LHCN-M2 (cell line): ENCODE data around the gene TMED8. TPM values are rescaled to one million over a fixed set of nuclear protein-coding genes. Genes with fewer than 3 reads are reported as not detected.
"Not testable (repeated sequence)": the region's sequence is repeated elsewhere in the genome, so short reads cannot be mapped to it uniquely, and the experiment has no call there.

ENCODE experiments used
- DNase-seq: peaks from one replicate; pipeline ENCODE4 v3.0.0-alpha.2; 2012; ENCODE audit warnings: low read depth
- total RNA-seq: library from RNA; depleted of rRNA; stranded (reverse); fragments of >200 nt; gene quantifications from 2 replicates; pipeline ENCODE4 v1.2.3, GENCODE V29; 2014

The TMED8 gene
- total RNA-seq, 1 experiment from 2014 or later, result 12.9 TPM

DNA sequence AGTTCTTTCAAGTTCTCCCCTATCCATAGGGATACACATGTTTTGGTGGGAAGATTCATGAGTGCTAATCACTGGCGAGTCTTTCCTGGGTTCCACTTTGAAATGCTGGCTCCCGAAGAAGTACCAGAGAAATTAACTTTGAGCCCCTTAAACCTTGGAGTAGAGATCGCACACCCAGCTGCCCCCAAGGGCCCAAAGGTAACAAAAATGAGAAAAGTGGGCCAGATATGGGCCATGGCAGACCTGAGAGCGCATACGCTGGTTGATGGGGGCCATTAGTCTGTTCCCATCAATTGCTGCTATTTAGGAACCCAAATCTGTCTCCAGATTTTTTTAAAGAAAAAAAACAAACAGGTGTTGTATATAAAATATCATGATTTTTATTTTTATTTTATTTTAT lies 53.9 kb downstream of the TMED8 start:
- DNase-seq, result no peak

DNA sequence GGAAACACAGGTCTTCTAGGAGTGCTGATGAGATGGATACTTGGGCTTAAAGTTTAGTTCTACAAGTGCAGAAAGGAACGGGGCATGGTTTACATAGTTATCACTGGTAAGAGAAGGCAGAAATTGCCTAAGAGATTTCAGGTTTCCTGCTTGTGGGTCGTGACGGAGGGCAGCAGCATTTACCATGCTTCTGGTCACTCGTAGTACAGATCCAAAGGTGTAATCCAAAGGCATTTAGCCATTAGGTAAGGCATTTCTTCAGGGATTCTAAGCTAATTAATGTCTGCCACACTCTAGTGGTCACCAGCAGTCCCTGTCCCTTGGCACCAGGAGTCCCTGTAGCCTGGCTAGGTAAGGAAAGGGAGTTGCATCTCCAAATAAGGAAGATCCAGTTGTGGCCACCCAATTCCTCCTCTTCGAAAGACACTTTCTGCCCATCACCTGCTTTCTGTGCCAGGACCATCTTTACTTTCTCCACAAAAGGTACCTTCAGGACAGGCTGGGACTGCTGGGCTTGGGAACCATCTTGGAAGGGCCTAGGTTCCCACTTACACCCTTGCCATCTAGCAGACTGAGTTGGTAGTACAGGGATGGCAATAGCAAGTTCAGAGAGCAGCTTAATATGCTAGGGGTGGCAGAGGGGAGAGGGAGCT lies 54.5 kb downstream of the TMED8 start:
- DNase-seq, result no peak

DNA sequence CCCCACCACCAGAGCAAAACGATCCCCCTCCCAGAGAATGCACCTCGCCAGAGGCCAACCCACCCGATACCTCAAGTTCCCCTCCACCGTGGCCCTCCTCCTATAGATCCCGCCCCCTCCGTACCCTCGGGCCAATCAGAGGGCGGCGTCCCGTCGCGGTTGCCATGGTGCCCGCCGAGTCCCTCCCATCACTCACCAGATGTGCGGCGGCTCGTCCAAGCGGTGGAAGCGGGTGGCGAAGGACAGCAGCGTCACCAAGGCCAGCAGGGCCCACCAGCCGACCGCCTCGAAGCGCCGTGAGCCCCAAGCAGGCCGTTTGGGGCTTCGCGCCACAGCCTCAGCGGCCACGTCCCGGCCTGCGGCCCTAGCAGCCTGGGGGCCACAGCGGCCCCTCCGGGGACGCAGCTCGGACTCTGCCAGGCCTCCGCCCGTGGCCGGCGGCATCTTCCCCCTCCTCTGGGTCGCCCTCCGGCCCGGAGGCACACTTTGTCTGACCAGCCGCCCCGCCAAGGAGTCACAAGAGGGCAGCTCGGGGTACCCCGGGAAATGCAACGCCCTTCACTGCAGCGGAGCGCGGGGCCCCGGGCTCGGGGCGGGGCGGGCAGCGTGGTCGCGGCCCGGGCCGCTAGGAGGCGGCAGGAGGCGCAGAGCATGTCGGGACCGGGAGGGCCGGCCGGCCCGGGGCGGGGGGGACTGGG lies 56.5 kb downstream of the TMED8 start, which contains the start of gene POMT2:
TSS of gene POMT2 (minus strand) at position 646 of the 698 bp plus-strand sequence. CDS start at position 444, 202 bp downstream.
- DNase-seq, result peak; percentile 79

DNA sequence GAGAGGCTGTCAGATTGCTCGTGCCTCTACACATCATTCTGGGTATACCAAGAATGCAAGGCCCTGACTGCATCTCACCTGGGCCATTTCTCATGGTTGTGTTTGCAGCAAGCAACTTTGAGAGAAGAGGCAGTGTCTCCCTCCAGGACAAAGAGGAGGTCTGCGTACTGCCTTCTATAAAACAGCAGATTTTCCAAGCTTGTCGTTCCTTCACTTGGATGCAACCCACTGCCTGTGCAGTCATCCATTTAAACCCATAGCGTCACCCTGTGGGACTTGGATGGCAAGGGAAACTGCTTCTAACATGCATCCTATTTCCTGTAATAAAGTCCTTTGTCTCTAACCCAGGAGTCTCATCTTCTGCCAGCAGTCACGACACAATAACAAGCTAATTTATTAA lies 57.5 kb downstream of the TMED8 start:
- DNase-seq, result no peak

DNA sequence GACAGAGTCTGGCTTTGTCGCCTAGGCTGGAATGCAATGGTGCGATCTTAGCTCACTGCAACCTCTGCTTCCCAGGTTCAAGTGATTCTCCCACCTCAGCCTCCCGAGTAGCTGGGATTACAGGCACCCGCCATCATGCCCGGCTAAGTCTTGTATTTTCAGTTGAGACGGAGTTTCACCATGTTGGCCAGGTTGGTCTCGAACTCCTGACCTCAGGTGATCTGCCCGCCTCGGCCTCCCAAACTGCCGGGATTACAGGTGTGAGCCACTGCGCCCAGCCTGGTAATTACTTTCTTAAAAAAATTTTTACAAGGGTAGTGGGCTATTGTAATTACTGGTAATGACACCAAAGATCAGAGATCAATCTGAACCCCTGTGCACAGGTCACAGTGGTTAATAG lies 58.1 kb downstream of the TMED8 start:
- DNase-seq, result not testable (repeated sequence)

DNA sequence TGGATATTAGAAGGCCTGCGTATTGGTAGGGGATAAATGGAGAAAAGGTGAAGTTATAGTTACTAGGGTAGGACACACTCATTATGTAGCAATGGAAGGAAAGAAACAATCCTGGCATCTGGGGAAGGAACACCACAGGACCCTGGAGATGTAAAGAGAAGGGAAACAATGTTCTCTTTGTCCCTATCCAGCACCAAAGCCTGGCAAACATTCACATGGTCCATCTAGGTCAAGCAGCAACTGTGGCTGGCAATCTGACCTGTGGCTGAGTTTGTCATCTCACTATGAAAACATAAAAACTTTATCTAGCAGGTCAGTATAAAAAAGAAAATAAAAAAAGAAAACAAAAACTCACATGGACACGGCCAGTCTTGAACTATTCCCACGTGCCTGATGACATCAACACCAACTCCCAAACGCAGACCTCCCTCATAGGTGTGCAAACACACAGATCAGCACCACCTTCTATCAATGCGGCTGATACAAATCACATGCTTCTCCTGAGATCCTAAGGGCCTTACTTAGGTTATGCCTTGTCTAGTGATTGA lies 58.8 kb downstream of the TMED8 start:
- no peak for DNase-seq

DNA sequence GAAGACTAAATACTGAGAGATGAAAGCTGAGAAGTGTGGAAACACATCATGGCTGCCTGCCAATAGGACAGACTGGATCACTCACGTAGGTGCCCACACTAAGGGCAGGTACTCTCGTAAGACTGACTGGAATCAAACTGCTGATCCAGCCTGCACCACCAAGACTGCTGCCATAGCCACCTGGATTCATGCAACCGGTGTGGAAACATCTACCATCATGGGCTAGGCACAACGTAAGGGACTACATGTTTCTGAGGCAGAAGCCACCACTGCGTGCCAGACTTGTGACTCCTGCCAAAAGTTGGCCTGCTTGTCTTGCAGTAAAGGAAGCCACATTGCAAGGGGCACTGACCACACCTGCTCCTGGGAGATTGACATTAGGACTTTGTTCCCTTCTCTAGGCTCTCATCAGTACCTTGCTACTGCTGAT lies 60.0 kb downstream of the TMED8 start:
- DNase-seq, result no peak

DNA sequence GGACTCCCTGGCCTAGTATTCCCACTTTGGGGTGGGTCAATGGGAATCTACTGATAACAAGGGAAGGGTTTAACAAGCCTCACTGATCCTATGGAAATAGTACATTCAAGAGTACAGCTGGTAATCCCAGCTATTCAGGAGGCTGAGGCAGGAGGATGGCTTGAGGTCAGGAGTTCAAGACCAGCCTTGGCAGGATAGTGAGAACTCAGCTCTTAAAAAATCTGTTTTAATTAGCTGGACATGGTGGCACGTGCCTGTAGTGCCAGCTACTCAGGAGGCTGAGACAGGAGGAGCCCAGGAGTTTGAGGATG lies 60.7 kb downstream of the TMED8 start:
- DNase-seq, result no peak

DNA sequence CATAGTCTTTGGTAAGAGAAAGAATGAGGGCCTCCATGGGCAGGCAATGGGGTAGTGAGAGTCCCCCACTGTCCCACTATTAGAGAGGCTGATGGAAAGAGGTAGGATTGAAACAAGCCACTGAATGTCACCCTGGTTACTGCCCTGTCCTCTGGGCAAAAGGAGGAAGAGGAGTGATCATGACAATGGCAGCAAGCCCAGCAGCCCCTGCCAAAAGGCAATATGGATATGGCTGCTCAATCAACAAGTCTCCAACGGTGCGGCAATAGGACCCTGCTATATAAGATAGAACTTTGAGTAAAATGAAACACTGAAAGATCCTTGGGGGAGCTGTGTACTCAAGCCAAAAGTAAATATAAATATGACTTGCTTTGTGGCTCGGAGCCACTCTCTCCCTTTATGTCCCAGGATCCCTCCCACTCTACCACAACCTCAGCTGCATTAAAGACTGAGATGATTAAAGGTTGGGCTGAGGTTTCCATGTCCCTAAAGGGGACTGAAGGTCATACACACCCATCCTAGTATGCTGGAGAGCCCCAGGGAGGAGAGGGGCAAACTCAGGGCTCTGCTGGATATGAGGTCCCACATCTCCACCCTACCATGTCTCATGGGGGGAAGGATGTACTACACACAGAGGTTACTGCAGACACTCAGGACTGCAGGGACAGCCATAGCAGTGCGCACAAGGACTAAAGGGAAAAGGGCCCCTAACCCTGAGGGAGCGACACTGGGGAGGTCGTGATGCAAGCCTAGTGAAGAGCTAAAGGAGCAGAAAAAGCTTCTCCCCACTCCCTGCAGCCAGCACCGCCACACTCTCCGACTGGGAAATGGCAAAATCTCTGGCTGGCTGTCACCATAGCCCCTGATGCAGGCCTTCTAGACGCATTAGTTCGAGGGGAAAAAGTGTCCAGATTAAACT lies 62.1 kb downstream of the TMED8 start:
- DNase-seq, result no peak

DNA sequence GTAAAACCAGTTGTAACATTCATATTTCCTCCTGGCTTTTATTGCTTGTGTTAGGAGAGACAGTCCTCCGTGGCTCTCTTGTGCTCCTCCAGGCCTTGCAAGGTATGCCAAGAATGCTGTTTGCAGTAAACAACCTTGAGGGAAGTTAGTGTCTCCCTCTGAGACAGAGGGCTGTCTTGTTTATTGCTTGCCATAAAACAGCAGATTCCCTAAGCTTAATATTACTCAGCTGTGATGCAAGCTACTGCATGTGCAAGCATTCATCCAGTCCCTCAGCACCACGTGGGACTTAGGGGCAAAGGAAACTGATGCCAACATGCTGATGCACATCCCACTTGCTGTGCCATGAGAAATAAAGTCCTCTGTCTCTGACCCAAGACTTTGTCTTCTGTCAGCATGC lies 62.9 kb downstream of the TMED8 start:
- DNase-seq, result peak; percentile 83

DNA sequence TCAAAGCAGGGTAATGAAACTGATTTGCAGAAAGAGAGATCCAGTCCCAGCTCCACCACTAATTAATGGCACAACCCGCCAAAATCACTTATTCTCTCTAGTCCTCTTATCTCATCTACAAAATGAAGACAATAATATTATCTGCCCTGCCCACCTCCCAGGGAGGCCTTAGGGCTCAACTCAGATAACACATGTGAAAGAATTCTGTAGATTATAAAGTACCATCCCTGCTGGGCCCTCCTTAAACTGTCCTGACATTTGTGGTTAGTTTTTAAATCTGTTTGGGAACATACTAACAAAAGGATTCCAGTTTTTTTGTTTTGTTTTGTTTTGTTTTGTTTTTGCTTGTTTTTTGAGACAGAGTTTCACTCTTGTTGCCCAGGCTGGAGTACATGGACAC lies 63.5 kb downstream of the TMED8 start:
- no peak for DNase-seq

DNA sequence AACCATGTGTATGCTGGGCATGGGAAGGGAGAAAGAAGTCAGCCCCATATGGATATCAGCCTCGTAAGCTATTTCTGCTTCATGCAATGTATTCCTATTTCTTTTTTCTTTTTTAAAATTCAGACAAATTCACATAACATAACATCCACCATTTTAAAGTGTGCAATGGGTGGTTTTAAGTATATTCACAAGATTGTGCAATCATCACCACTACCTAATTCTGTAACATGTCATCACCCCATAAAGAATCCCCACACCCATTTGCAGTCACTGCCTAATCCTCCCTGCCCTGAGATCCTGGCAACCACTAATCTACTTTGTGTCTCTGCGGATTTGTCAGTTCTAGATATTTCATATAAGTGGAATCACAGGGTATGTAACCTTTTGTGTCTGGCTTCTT lies 65.7 kb downstream of the TMED8 start:
- DNase-seq, result no peak

DNA sequence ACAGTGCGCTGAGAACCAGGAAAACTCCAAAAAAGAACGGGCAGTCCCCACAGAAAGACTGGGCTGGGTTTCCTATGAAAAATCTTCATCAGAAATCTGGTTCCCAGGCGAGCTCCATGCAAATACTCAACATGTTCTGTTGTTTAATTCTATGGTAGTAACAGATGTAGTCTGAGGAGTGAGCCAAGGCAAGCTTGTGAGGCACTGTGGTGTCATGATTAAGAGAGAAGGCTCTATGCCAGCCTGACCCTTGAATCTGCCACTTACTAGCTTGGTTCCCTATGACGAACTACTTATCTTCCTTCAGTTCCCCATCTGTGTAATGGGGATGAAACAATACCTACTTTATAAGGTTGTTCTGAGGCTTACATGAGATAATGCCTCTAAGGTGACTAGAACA lies 66.9 kb downstream of the TMED8 start:
- DNase-seq, result no peak

DNA sequence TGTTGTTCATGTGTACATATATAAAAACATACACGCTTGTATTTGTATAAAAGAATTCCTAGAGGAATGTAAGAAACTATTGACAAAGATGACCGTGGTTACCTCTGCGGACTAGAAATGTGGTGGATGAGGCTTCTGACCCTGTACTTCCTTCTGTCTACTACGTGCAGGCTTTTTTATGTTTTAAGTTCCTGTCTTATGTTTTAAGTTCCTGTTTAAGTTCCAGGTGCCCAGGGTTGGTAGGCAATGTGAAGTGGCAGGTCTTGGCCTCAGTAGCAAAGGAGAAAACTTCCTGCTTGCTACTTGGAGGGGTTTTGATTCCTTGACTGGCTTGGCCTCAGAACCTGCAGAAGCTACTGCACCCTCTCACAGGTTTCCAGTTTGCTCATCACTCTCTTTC lies 67.8 kb downstream of the TMED8 start:
- DNase-seq, result no peak

DNA sequence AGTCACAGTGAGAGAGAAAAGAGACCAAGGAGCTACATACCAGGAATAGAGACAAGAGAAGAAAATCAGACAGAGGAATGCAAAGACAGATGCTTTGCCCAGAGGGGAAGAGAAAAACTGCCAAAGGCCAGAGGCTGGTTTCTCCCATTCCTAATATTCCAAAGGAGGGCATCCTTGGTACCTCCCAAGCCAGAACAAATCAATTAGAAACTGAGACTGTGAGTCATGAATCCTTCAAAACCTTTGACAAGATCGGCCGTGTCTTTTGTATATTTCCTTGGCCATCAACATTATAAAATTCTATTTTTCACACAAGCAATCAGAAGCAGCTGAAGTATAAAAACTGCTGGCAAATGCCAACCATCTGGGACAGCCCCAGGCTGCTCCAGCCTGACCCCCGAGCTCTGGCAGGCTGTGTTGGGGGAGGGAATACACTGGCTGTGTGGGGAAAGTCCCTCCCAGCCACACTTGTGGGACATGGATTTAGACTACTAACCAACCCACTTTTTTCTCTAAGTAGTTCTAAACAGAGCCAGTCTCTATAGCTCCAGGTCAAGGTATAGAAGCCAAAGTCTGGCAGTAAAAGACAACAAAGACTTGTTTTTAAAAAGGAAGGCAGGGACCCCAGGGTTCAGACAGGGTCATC lies 69.9 kb downstream of the TMED8 start:
- DNase-seq, result no peak

DNA sequence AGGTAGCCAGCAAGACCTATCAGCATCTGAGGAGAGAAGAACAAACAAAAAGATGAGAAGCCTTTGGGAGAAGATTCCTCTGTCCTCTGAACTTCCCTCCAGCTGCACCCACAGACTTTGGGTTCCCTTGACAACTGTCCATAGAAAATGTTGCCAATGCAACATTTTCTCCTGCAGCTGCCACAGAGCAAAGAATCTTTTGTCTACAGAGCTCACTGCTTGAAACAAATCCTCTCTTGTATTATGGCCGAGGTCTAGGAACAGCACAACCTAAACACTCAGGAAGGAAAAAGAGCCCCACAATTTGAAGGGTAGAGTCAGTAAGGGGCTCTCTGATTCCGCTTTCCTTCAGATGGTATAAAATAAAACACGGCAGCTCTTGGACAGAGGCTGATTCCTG lies 70.5 kb downstream of the TMED8 start:
- DNase-seq, result peak; percentile 29

DNA sequence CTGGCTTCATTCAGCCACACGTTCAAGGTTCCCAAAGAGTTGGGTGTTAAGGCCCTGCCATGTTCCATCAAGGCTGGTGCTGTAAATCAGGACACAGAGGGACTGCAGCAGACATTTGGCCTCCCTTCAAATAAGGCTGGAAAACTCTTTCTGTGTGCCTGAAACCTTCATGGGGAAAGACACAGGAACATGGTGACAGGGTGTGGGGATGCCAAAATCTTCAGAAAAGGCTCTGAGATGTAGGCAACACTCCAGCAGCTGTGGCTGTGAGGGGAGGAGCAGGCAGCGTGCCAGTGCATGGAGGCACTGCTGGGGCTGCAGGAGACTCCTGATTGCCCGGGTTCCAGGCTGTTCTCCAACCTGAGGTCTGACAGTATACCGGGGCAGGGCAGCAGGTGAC lies 71.2 kb downstream of the TMED8 start:
- DNase-seq, result no peak

DNA sequence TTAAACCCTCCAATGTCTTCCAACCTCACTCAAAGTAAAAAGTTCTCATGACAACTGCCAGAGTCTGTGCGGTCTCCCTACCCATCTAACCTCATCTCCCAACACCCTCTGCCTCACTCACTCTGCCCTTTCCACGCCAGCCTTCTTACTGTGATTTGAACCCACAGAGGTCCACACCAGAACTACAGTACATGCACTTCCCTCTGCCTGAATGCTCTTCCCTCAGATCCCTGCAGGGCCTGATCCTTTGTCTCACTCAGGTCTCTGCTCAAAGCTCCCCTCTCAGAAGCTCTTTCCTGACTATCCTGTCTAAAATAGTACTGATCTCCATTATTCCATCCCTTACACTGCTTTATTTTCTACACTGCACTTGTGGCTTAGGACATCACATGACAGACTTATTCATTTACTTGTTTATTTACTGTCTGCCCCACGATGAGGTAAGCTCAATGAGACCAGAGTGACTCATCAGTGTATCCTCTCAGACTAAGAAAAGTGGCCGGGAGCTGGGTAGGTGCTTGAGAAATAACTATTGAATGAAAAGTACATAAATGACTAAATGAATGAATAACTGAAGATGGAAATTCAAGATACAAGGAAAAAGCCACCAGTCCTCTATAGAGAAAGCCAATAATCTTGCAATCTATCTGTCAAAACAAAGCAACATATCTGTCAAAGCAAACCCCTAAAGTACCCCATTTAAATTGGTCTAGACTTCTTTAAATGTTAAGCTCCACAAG lies 73.3 kb downstream of the TMED8 start:
- DNase-seq, result peak; percentile 95

DNA sequence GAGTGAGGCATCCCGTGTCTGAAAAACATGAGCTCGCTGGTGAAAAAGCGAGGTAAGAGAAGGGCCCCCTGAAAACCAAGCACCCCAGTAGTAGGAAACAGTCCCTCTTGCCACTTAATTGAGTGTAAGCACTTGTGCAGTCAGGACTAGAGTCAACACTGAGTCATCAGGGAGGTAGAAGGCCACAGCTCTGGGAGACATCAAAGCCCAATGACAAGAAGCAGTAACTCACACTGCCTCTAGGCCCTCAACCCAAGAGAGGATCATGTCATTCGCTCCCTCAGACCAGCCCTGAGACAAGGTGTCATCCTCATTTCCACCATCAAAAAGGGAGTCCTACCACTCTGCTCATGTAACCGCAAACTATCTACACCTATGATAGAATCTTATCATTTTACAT lies 74.0 kb downstream of the TMED8 start:
- DNase-seq, result peak; percentile 58

DNA sequence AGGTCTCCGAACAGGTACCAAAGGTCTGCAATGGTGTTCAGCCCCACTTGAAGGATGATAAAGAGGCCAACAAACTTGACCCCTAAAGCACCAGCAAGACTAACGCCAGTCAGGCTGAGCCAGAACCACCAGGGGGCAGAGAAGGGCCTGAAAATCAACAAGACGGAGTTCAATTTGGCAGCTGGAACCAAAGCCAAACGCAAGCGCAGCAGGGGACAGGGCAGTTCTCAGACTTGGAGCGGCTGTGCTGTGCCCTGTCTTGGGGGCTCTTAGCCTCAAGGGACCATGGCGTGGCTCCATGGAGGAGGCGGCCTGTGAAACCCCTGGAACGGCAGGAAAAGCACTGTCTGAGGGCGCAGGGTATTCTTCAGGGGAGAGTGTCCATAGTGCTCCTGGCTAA lies 75.8 kb downstream of the TMED8 start:
- peak; percentile 68 for DNase-seq

DNA sequence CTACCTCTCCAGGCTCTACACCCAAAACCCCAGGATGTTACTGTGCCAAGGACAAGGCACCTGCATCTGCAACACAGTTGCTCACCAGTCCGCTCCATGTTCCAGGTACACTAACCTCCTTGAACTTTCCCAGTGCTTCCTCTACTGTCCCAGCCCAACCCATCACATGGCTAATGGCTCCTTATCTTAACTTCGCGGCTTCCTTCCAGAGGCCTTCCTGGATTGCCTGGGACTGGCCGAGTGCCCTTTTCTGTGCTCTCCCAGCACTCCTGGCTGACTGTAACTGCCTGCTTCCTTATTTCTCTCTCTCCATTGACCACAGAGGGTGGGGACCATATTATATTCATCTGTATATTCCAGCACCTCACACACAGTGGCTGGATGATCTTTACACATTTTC lies 77.1 kb downstream of the TMED8 start:
- DNase-seq, result no peak
